Motor neuron (in vitro differentiated cells): Measurements from ENCODE around the gene HSPB9. TPM values are rescaled to one million over a fixed set of nuclear protein-coding genes. Genes with fewer than 3 reads are reported as not detected.
A peak's percentile ranks its signal among the peaks of the same experiment; 100 is the strongest.

Experiments used
- ATAC-seq, 8 experiments: fragments of 200-7000 bp; cut with Tn5 transposase; replicated peaks in 6 of 8; 2 replicates each; pipeline ENCODE4 v1.8.0; 2021; ENCODE audit warnings: mild to moderate bottlenecking in 8 of 8, moderate library complexity in 8 of 8
- H3K27ac ChIP-seq, 2 donors: fragments of 250-450 bp; sonication (Bioruptor Pico); 2 replicates each; pipeline ENCODE4 v1.9.0; 2021; ENCODE audit warnings: antibody characterized with exemption in 2 of 2, mild to moderate bottlenecking in 2 of 2, moderate library complexity in 1 of 2
- H3K4me1 ChIP-seq, 2 donors: fragments of 250-450 bp; sonication (Bioruptor Pico); replicated peaks in 1 of 2; 2 replicates each; pipeline ENCODE4 v1.6.1; 2021; ENCODE audit warnings: antibody characterized with exemption in 2 of 2, mild to moderate bottlenecking in 2 of 2, moderate library complexity in 1 of 2
- H3K4me3 ChIP-seq, 5 donors: fragments of 250-450 bp; sonication (Bioruptor Pico); 2 replicates each; pipeline ENCODE4 v1.9.0; 2021; ENCODE audit warnings: antibody characterized with exemption in 5 of 5, mild to moderate bottlenecking in 5 of 5, moderate library complexity in 4 of 5
- WGBS, 10 experiments: fragments of 450-650 bp; shearing (Covaris generic); methylation state at CpG; one replicate each; pipeline ENCODE4 v1.0.0; 2022; 5-methylcytosine and 5-hydroxymethylcytosine counted together
- in situ Hi-C, 9 experiments: fragments of 400-800 bp; cut with MboI; loops; one replicate each; pipeline ENCODE4 v1.15.0; 2021; ENCODE audit warnings: low sequenced_read_pairs in 9 of 9, low pct_unique_long_range_greater_than_20kb in 2 of 9; ENCODE audit not compliant: unreplicated experiment in 9 of 9
- total RNA-seq, 8 experiments: library from RNA; unstranded; fragments of 300-600 nt; gene quantifications; 2 replicates each; pipeline versions ENCODE4 v1.2.3 to v1.2.4, GENCODE V29; 2022

Gene HSPB9
- total RNA-seq, 8 experiments from 2014 or later = 0.18 to 1.00 (median 0.51) TPM

DNA sequence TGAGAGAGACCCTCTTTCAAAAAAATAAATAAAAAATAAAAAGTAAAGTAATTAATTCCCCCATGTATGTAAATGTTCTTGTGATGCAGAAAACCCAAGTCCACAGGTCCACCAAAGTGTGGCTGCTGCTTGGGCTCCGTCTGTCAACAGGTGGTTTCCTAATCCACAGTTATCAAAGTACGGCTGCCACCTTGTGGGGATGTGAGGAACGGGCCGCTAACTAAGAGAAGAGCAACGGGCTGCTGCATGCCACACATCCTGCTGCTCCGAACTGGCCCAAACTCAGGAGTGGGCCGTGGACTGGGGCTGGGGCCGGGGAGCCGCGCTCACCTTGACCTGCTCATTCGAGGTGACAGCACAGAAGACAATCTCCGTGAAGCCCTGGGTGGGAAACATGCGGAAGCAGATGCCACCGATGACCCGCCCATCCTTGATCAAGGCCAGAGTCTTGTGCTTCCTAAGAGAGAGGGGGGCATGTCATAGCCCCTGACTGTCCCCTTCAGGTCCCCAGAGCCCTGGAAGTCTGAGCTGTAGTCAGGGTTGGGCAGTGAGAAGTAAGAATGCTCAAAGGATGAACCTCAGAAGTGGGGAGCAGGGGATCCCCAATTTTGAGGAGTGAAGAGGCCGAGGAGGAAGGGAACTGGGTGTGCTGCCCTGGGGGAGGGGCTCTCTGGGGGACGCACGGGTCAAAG lies 5.8 kb upstream of the HSPB9 start:
- peaks cover 11 to 12% of the 10 kb centered on the region in 2 donors for H3K4me1 ChIP-seq
- H3K4me3 ChIP-seq = no peak overlapping the region
- ATAC-seq = peak in 6 of 8 experiments; percentile 4 to 24 (median 13)
- in situ Hi-C loops = loop anchor here in 5 of 9 experiments (10.0 to 25.0 kb wide), 3 partner anchors 92 to 380 kb away; partner anchors contain the start of genes HAP1 (in 2 of the 5), NKIRAS2 (in 2 of the 5) and CNP (in 1 of the 5)
- 8 to 55% (median 30%) methylated on average over 2 to 5 of the region's 18 CpGs; no CpG with 5 or more reads in 4 of the 10 experiments for WGBS, 10 experiments
- no peak overlapping the region for H3K27ac ChIP-seq

DNA sequence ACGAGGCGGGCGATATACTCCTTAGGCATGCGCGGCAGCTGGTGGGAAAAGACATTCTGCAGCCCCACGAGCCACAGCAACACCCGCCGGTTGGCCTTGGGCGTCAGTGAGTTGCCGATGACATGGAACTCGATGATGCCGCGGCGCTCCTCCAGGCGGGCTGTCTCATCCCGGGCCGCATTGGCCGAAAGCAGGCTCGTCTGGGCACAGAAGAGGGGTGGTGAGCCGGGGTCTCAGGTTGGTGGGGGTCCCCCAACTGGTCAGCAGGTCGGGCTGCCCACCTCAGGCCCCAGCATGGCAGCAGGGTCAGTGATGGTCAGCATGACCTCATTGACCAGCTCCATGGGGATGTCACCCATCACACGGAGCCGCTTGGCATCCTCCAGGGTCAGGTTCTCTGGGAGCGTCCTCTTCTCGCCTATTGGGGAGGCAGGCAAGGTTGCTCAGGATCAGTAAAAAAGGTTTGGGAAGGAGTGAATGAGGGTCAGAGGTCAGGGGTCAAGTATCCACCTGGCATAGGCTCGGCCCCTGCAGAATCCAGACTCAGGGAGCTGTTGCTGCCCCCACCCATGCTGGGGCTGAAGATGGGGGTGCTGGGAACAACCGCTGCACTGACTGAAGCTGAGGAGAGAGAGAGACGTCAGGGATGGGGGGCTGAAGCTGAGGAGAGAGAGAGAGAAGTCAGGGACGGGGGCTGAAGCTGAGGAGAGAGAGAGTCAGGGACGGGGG lies 5.0 kb upstream of the HSPB9 start:
- Histone ChIP-seq H3K27ac (no peak overlapping the region), H3K4me1 (peaks cover 11 to 16% of the 10 kb centered on the region in 2 donors), H3K4me3 (no peak overlapping the region)
- ATAC-seq = no peak
- in situ Hi-C loops = loop anchor here in 5 of 9 experiments (10.0 to 25.0 kb wide), 3 partner anchors 93 to 380 kb away; partner anchors contain the start of genes HAP1 (in 2 of the 5), NKIRAS2 (in 2 of the 5) and CNP (in 1 of the 5)
- WGBS, 10 experiments = 76 to 100% (median 92%) methylated on average over 3 to 5 of the region's 30 CpGs; no CpG with 5 or more reads in 7 of the 10 experiments

DNA sequence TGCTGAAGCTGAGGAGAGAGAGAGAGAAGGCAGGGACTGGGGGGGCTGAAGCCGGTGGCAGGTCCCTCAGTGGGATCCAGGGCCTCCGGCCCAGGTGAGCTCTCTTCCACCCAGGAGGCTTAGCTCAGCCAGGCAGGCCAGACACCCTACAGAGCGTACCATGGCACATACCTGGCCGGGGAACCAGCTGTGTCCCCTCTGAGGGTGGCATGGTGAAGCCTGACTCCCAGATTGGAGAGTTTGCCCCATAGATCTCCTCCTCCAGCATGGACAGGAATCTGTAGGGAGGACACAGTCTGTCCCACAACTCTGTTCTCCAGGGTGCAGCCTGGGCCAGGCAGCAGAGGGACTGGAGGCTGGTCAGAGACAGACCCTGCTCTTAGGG lies 4.5 kb upstream of the HSPB9 start:
- Histone ChIP-seq H3K27ac (no peak overlapping the region), H3K4me3 (no peak overlapping the region), H3K4me1 (peaks cover 11 to 19% of the 10 kb centered on the region in 2 donors)
- in situ Hi-C loops = loop anchor here in 5 of 9 experiments (10.0 to 25.0 kb wide), 3 partner anchors 93 to 381 kb away; partner anchors contain the start of genes HAP1 (in 2 of the 5), NKIRAS2 (in 2 of the 5) and CNP (in 1 of the 5)
- WGBS, 10 experiments = 80% methylated on average over 1 of the region's 4 CpGs; no CpG with 5 or more reads in 9 of the 10 experiments
- no peak for ATAC-seq

DNA sequence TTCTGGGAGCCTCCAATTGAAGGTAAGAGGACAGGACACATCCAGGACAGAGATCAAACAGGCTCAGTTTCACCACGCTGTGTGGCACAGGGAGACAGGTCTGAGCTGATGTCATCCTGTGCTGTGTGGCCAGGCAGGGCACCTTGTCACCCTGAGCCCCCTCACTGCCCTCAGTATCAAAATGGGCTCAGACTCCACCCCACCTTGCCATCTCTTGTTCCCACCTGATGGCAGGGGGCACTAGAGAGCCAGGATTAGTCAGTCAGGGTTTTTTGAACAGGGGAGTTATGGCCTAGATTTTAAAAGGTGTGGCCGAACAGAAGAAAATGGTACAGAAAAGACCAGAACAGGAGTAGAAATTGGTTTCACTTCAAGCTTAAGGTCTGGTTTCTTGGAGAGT lies 4.1 kb upstream of the HSPB9 start:
- in situ Hi-C loops = loop anchor here in 5 of 9 experiments (10.0 to 25.0 kb wide), 3 partner anchors 94 to 381 kb away; partner anchors contain the start of genes HAP1 (in 2 of the 5), NKIRAS2 (in 2 of the 5) and CNP (in 1 of the 5)
- whole genome bisulfite sequencing, 10 experiments = 83 to 100% (median 100%) methylated on average over 1 of the region's 2 CpGs; no CpG with 5 or more reads in 6 of the 10 experiments
- Histone ChIP-seq H3K4me1 (peaks cover 11 to 19% of the 10 kb centered on the region in 2 donors), H3K4me3 (no peak overlapping the region), H3K27ac (no peak overlapping the region)
- no peak for ATAC-seq

DNA sequence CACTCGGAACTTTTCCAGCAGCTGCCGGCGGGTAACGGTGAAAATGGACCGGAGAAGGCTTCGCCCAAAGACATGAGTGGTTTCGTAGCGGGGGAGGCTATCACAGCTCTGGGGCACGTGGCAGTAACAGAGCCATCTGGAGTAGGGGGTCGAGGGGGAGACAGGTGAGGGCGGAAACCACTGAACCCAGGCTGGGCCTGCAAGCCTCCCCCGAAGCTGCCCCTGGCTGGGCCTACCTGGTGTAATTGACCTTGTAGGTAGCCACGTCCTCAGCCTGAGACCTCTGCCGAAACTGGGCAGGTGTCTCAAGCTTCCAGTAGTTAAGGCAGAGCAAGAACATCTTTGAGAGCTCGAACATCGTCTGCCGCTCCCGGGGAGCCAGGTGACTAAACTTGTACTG lies 3.3 kb upstream of the HSPB9 start:
- peaks cover 11 to 19% of the 10 kb centered on the region in 2 donors for H3K4me1 ChIP-seq
- ATAC-seq = no peak
- in situ Hi-C loops = loop anchor here in 5 of 9 experiments (10.0 to 25.0 kb wide), 3 partner anchors 94 to 382 kb away; partner anchors contain the start of genes HAP1 (in 2 of the 5), NKIRAS2 (in 2 of the 5) and CNP (in 1 of the 5)
- WGBS, 10 experiments = 55 to 100% (median 96%) methylated on average over 2 to 13 of the region's 18 CpGs; no CpG with 5 or more reads in 3 of the 10 experiments
- no peak overlapping the region for H3K27ac ChIP-seq
- H3K4me3 ChIP-seq = no peak overlapping the region

DNA sequence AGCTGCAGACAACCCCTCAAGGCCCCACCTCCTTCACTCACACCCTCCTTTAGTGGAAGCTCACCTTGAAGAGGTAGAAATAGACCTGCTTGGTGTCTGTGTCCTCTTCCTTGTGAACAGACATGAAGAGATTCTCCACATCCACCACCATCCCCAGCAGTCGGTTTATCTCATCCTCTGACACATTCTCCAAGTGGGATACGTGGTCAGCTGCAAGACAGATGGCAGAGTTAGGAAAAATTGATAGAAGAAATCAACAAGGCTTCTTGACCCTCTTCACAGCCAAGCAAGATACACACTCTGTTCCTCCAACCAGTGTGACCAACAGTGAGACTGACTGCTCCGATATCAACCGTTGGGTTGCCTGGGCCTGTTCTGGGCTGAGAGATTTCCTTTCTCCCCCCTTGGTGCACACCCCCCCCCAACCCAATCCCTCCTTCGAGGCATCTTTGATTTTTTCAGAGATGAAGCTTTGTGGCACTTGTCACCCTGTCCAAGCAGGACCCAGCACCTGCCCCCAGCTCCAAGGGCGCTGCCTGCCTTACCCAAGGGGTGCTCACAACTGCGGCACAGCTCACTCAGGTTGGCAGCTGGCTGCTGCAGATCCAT lies 2.3 kb upstream of the HSPB9 start:
- in situ Hi-C loops = loop anchor here in 3 of 9 experiments (25.0 kb wide), 2 partner anchors 158 to 383 kb away; partner anchors contain the start of genes HAP1 (in 2 of the 3) and CNP (in 1 of the 3)
- Histone ChIP-seq H3K4me1 (peaks cover 11 to 19% of the 10 kb centered on the region in 2 donors), H3K27ac (peak overlapping the region in 1 of 2 donors; percentile 87), H3K4me3 (peak overlapping the region; percentile 71 to 94 (median 77))
- 0 to 100% (median 40%) methylated on average over 1 to 3 of the region's 7 CpGs; no CpG with 5 or more reads in 5 of the 10 experiments for WGBS, 10 experiments
- peak in 2 of 8 experiments; percentile 0 to 3 for ATAC-seq

DNA sequence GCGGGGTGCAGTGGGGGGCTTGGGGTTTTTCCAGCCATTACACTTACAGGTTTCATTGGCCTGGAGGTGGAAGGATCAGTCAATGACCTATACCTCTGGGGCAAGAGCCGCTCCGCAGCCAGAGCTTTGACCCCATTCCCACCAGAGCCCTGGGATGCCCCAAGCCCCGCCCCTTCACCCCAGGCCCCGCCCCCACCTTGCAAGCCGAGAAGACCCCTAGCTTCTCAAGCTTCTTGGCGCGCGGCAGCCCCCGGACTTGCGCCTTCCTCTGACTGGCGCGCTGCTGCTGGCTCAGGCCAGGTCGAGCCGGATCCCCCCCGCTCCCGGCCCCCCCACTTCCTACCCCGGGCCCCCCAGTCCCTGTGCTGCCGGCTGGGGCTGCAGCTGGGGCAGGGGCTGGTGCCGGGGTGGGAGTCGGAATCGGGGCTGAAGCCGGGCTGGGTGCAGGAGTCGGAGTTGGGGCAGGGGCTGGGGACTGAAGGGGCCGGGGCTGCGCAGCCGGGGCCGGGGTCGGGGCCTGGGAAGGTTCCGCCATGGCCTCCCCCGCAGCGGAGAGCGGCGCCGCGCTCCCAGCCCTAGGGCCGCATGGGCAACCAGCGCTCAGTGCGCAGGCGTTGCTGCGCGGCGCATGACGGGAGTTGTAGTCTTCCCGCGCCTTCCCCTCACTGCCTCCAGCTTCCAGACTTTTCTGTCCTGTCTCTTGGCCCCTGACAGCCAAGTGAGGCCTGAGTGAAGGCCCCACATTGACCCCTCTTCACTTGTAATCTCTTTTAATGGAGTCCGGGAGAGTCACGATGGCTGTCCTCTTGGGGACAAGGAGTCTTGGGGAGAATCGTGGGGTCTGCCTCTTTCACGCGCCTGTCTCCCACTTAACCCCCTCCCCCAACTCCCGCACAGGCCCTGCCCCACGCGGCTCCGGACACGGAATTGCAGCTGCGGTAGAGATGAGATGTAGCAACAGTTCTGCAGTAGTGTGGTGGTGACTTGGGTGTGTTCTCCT lies 1.5 kb upstream of the HSPB9 start, which contains the start of gene KAT2A:
TSS of gene KAT2A (minus strand) at position 598 of the 1,000 bp plus-strand sequence. CDS start at position 535, 63 bp downstream.
- H3K4me1 ChIP-seq = peaks cover 11 to 19% of the 10 kb centered on the region in 2 donors
- H3K27ac ChIP-seq = peak within 1 kb of the TSS; percentile 66 to 87
- 0 to 20% (median 0%) methylated on average over 1 to 6 of the region's 57 CpGs; no CpG with 5 or more reads in 5 of the 10 experiments for WGBS, 10 experiments
- in situ Hi-C loops = loop anchor here in 3 of 9 experiments (25.0 kb wide), 2 partner anchors 159 to 384 kb away; partner anchors contain the start of genes HAP1 (in 2 of the 3) and CNP (in 1 of the 3)
- ATAC-seq = peak; percentile 84 to 96 (median 92)
- H3K4me3 ChIP-seq = peak within 1 kb of the TSS; percentile 71 to 94 (median 77)

DNA sequence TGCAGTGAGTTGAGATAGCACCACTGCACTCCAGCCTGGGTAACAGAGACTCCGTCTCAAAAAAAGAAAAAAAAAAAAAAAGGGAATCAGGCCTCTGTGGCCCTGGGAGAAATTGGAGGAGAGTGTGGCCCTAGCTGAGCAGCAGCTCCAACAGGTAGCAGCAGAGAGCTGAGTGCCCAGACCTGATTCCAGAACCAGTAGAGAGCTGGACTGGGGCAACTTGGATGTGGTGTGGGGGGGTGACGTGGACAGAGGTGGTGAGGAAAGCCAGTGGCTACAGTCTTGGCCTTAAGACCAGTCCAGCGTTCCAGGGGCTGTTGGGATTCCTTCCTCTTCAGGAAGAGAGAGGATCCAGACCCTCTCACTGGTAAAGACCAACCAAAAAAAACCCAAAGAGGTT lies 1.7 kb downstream of the HSPB9 start:
- ATAC-seq = no peak
- H3K27ac ChIP-seq = no peak overlapping the region
- peaks cover 11 to 19% of the 10 kb centered on the region in 2 donors for H3K4me1 ChIP-seq
- 89 to 100% (median 100%) methylated on average over 1 to 2 of the region's 3 CpGs; no CpG with 5 or more reads in 5 of the 10 experiments for WGBS, 10 experiments
- H3K4me3 ChIP-seq = no peak overlapping the region
- in situ Hi-C loops = loop anchor here in 3 of 9 experiments (25.0 kb wide), 2 partner anchors 162 to 387 kb away; partner anchors contain the start of genes HAP1 (in 2 of the 3) and CNP (in 1 of the 3)

DNA sequence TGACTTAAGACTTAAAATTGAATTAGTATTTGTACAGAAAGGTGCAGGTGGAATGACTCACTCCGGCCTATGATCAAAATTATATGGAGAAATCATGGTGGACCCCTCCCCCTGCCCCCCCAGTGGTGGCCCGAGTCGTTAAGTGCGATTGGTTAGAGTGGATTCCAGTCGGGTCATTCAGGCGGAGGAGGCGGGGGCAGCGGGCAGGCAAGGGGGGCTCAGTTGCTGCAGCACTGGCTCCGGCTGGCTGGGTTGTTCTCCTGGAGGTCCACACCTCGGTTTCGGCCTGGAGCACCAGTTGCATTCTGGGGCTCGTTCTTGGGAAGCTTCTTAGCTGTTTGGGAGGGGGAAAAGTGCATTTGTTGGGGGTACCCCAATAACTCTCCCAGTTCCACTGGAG lies 3.0 kb downstream of the HSPB9 start:
- in situ Hi-C loops = no loop called here
- no peak for ATAC-seq
- no peak overlapping the region for H3K4me3 ChIP-seq
- peaks cover 4 to 11% of the 10 kb centered on the region in 2 donors for H3K4me1 ChIP-seq
- WGBS, 10 experiments = 63 to 100% (median 73%) methylated on average over 1 to 11 of the region's 12 CpGs; no CpG with 5 or more reads in 4 of the 10 experiments
- no peak overlapping the region for H3K27ac ChIP-seq

DNA sequence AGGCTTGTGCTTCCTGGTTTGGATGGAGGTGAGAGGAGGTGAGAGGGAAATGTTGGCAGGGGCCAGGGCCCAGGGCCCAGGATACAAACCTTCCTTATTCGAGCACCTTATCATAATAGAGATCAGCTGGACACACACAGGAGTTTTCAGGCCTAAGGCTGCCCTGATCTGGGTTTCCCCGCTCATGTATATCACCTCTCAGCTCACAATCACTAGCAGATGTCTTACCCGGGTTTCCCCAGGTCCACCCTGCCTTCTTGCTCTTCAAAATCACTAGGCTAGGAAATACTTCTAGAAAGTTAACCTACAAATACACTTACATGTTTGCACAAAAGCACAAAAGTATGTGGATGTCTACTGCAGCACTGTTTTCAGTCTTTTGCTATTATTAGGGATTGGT lies 4.2 kb downstream of the HSPB9 start:
- in situ Hi-C loops = no loop called here
- WGBS, 10 experiments = 20 to 100% (median 73%) methylated on average over 1 to 3 of the region's 3 CpGs; no CpG with 5 or more reads in 2 of the 10 experiments
- ATAC-seq = no peak
- Histone ChIP-seq H3K27ac (no peak overlapping the region), H3K4me3 (no peak overlapping the region), H3K4me1 (peaks cover 0 to 6% of the 10 kb centered on the region in 2 donors)

DNA sequence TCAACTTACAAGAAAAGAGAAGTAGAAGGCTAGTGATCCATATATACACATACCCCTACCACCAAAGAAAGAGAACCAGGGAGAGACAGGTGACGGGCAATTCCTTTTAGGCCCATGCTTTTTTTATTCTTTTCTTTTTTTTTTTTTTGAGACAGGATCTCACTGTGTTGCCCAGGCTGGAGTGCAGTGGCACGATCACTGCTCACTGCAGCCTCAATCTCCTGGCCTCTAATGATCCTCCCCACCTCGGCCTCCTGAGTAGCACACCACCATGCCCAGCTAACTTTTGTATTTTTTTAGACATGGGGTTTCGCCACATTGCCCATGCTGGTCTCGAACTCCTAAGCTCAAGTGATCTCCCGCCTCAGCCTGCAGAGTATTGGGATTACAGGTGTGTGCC lies 4.8 kb downstream of the HSPB9 start:
- WGBS, 10 experiments = 0 to 100% (median 100%) methylated on average over 1 to 5 of the region's 6 CpGs
- H3K4me1 ChIP-seq = peaks cover 0 to 4% of the 10 kb centered on the region in 2 donors
- in situ Hi-C loops = no loop called here
- ATAC-seq = no peak
- no peak overlapping the region for H3K27ac ChIP-seq
- no peak overlapping the region for H3K4me3 ChIP-seq
